Suppressor macrophage treated with lipopolysaccharide for 1 hour (primary cell): ENCODE results near the gene SH2D2A.
A peak's percentile ranks its signal among the peaks of the same experiment; 100 is the strongest.

Experiments used
- DNase-seq, 3 donors: peaks; one replicate each; pipeline ENCODE4 v3.0.0-alpha.2; 2020 to 2022

SH2D2A gene

GRCh38 chr1:156802421-156802935 lies 14.2 kb downstream of the SH2D2A start:
- no peak for DNase-seq

GRCh38 chr1:156801409-156802121 lies 15.1 kb downstream of the SH2D2A start:
- no peak for DNase-seq

- DNase-seq, result peak; percentile 62 to 66 (median 65)
These were observed 19.3 kb downstream of the SH2D2A start for GRCh38 chr1:156797212-156797871.

- DNase-seq, result no peak
These were observed 20.1 kb downstream of the SH2D2A start for GRCh38 chr1:156796340-156797097.

GRCh38 chr1:156795787-156796186 lies 20.9 kb downstream of the SH2D2A start:
- no peak for DNase-seq

- no peak for DNase-seq
These were observed 21.3 kb downstream of the SH2D2A start for GRCh38 chr1:156795374-156795733.

- DNase-seq, result no peak
These were observed 21.9 kb downstream of the SH2D2A start for GRCh38 chr1:156794506-156795373.

GRCh38 chr1:156789621-156790318 lies 26.9 kb downstream of the SH2D2A start:
- DNase-seq, result no peak

- DNase-seq, result no peak
These were observed 28.5 kb downstream of the SH2D2A start for GRCh38 chr1:156788136-156788535.

- DNase-seq, result no peak
These were observed 30.0 kb downstream of the SH2D2A start for GRCh38 chr1:156786640-156787039.

GRCh38 chr1:156785458-156785857 lies 31.2 kb downstream of the SH2D2A start:
- DNase-seq, result no peak

GRCh38 chr1:156781585-156782186 lies 35.0 kb downstream of the SH2D2A start:
- DNase-seq, result peak; percentile 51 to 78 (median 53)

GRCh38 chr1:156777573-156777972 lies 39.1 kb downstream of the SH2D2A start:
- DNase-seq, result no peak

- DNase-seq, result no peak
These were observed 39.7 kb downstream of the SH2D2A start for GRCh38 chr1:156776942-156777341.

GRCh38 chr1:156775799-156776198 lies 40.8 kb downstream of the SH2D2A start:
- peak in 1 of 3 donors; percentile 37 for DNase-seq

- no peak for DNase-seq
These were observed 43.0 kb downstream of the SH2D2A start for GRCh38 chr1:156773607-156774006.

GRCh38 chr1:156772728-156773497 lies 43.7 kb downstream of the SH2D2A start:
- DNase-seq, result no peak

- DNase-seq, result no peak
These were observed 44.4 kb downstream of the SH2D2A start for GRCh38 chr1:156772222-156772621.

GRCh38 chr1:156768610-156769295 lies 47.9 kb downstream of the SH2D2A start:
- DNase-seq, result no peak
